Activated CD8-positive, alpha-beta memory T cell treated with anti-CD3 and anti-CD28 coated beads for 36 hours (primary cell): Measurements from ENCODE around the gene RNU4-1. TPM values are rescaled to one million over a fixed set of nuclear protein-coding genes. Genes with fewer than 3 reads are reported as not detected.

Source experiments
- CTCF ChIA-PET: fragments of 350-600 bp; sonication (Branson Sonifier 250); formaldehyde crosslinking; loops from one replicate; lab custom pipeline; 2021; ENCODE audit warnings: antibody characterized with exemption; lab: Charles Lee
- POLR2A ChIA-PET: fragments of 350-600 bp; sonication (Branson Sonifier 250); formaldehyde crosslinking; loops from one replicate; lab custom pipeline; 2021; ENCODE audit warnings: antibody characterized with exemption; lab: Charles Lee
- total RNA-seq, 2 experiments: library from RNA; stranded (reverse); gene quantifications; one replicate each; pipeline ENCODE4 v1.2.3, GENCODE V29; 2021

The RNU4-1 gene
- total RNA-seq, 2 experiments from 2014 or later = 620 to 702 TPM

GRCh38 chr12:120314220-120314619 lies 21.2 kb upstream of the RNU4-1 start:
- ChIA-PET POLR2A (no interaction called here), CTCF (interaction anchor here (0.6 to 1.1 kb wide), 5 partner anchors 9 to 133 kb away, joined by 3 to 5 read pairs (median 3); partner anchors contain the start of gene RNU4-1)

DNA sequence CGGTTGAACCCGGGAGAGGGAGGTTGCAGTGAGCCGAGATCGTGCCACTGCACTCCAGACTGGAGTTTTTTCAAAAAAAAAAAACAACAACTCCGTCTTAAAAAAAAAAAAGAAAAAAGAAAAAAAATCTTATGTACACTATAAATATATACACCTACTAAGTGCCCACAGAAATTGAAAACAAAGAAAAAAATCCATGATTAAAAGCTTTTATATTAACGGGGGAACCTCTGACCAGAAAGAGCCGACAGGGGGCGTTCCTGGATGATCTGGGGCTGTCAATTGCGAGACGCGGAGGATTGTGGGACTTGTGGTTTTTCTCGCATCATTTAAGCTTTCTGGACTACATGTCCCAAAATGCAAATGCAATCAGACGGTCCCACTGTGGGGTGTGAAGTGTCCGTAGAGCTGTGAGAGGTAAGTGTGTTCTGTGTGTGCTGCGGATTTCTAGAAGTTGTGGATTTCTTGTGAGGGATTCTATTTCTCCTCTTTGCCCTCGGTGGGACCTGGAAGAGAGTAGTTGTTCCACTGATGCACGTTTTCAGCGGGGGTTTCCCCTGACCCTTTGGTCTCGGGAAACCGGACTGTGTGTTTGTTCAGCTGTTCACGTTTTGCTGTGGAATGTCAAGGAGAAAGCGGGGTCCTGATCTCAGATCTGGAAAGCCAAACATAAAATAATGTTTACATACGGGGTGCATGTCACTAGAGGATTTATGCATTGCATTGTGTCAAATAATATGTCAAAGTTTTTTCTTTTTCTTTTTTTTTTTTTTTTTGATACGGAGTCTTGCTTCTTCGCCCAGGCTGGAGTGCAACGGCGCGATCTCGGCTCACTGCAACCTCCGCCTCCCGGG lies 9.2 kb upstream of the RNU4-1 start, which contains the start of gene SIRT4:
Gene SIRT4 (plus strand): TSS at position 360 of the 854 bp plus-strand sequence. CDS start 1,241 bp downstream, outside the sequence.
- ChIA-PET CTCF (interaction anchor here (0.6 to 2.3 kb wide), 10 partner anchors 10 to 1155 kb away, joined by 3 to 18 read pairs (median 4); partner anchors contain the start of genes RNU4-1 and RNU4-2), POLR2A (interaction anchor here (0.6 to 2.4 kb wide), 4 partner anchors 10 to 122 kb away, joined by 3 to 54 read pairs (median 5); partner anchors contain the start of genes RNU4-1, RNU4-2 and RPLP0)

- ChIA-PET CTCF (interaction anchor here (1.5 to 4.7 kb wide), 4 partner anchors 10 to 65 kb away, joined by 3 to 38 read pairs (median 14); partner anchors contain the start of gene SIRT4), POLR2A (interaction anchor here (0.6 to 4.8 kb wide), 14 partner anchors 10 to 285 kb away, joined by 3 to 192 read pairs (median 8); partner anchors contain the start of genes PXN, RPLP0, SIRT4 and SRSF9)
Observed at GRCh38 chr12:120292411-120292660, 701 bp downstream of the RNU4-1 start.

GRCh38 chr12:120290609-120291305 lies 2.3 kb downstream of the RNU4-1 start:
- ChIA-PET POLR2A (interaction anchor here (0.5 to 4.8 kb wide), 33 partner anchors 10 to 1288 kb away, joined by 3 to 192 read pairs (median 6); partner anchors contain the start of genes C12orf43, COQ5, PXN and RAB35), CTCF (interaction anchor here (0.6 to 4.7 kb wide), 9 partner anchors 11 to 162 kb away, joined by 3 to 38 read pairs (median 4); partner anchors contain the start of genes RPLP0 and SIRT4)

DNA sequence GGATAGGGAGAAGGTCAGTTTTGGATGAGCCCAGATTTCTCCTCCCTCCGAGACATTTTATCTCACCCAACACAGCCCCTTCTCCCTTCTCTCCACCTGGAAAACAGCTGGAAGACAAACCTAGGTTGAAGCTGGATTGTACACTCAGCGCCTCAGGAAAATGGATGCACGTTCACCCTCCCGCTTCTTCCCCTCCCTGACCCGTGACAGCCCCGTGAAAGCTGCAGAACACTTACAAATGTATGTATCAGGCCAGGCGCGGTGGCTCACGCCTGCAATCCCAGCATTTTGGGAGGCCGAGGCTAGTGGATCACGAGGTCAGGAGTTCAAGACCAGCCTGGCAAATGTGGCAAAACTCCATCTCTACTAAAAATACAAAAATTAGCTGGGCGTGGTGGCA lies 5.5 kb downstream of the RNU4-1 start:
- ChIA-PET CTCF (interaction anchor here (0.6 to 1.5 kb wide), 4 partner anchors 26 to 1098 kb away, joined by 3 to 8 read pairs (median 4); no protein-coding TSS in a partner anchor), POLR2A (interaction anchor here (1.3 kb wide), 1 partner anchor 86 kb away, joined by 4 read pairs; the partner anchor contains the start of gene RPLP0)

GRCh38 chr12:120286768-120287490 lies 6.1 kb downstream of the RNU4-1 start:
- ChIA-PET CTCF (interaction anchor here (1.0 to 1.5 kb wide), 3 partner anchors 25 to 215 kb away, joined by 3 to 8 read pairs (median 4); no protein-coding TSS in a partner anchor), POLR2A (interaction anchor here (1.3 kb wide), 1 partner anchor 86 kb away, joined by 4 read pairs; the partner anchor contains the start of gene RPLP0)

GRCh38 chr12:120284381-120284780 lies 8.7 kb downstream of the RNU4-1 start:
- ChIA-PET CTCF (interaction anchor here (3.3 kb wide), 1 partner anchor 56 kb away, joined by 11 read pairs; no protein-coding TSS in a partner anchor), POLR2A (no interaction called here)

DNA sequence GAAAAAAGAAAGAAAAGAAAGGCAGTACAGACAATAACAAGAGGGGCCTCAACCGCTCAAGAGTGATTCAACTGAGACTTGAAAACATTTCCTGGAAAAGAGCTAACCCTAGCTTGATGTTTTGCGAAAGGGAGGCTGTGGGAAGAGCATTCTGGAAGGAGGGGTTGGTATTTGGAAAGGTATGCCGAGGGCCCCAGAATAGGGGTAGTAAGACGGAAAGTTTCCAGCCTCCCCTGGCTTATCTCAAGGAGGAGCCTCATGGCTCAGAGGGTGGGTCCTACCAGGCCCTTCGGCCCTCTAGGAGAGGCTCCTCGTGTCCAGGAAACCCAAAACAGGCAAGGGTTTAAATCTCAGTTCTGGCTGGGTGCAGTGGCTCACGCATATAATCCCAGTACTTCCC lies 9.7 kb downstream of the RNU4-1 start:
- ChIA-PET POLR2A (interaction anchor here (0.7 kb wide), 2 partner anchors 65 to 72 kb away, joined by 3 to 6 read pairs; no protein-coding TSS in a partner anchor), CTCF (interaction anchor here (0.7 to 3.3 kb wide), 4 partner anchors 10 to 88 kb away, joined by 3 to 11 read pairs (median 4); partner anchors contain the start of gene PXN)

- ChIA-PET POLR2A (no interaction called here), CTCF (no interaction called here)
Observed at GRCh38 chr12:120278137-120279069, 14.6 kb downstream of the RNU4-1 start.

GRCh38 chr12:120276734-120277133 lies 16.3 kb downstream of the RNU4-1 start:
- ChIA-PET CTCF (interaction anchor here (1.7 kb wide), 1 partner anchor 48 kb away, joined by 8 read pairs; no protein-coding TSS in a partner anchor), POLR2A (no interaction called here)

DNA sequence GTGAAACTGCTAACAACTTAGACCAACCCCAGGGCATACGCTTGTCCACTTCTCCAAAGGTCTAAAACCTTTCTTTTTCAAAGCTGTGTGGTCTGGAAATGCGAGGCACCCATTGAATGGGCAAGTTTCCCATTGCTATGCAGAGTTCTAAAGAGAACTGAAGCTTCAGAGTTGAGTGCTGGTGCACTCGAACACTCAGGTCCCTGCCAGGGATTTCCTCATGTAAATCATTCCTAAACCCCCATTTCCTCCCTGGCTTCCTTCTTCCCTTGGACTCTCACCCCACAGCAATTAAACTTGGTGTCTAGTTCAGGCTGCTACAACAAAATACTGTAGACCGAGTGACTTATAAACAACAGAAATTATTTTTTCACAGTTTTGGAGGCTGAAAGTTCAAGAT lies 25.3 kb downstream of the RNU4-1 start:
- ChIA-PET CTCF (interaction anchor here (1.4 to 11.1 kb wide), 2 partner anchors 13 to 40 kb away, joined by 4 to 268 read pairs; no protein-coding TSS in a partner anchor), POLR2A (interaction anchor here (0.8 kb wide), 1 partner anchor 67 kb away, joined by 3 read pairs; the partner anchor contains the start of gene RPLP0)

- CTCF ChIA-PET = interaction anchor here (1.0 to 11.1 kb wide), 8 partner anchors 13 to 64 kb away, joined by 3 to 268 read pairs (median 11); partner anchors contain the start of genes RNU4-2 and RPLP0
- POLR2A ChIA-PET = interaction anchor here (2.4 to 5.6 kb wide), 3 partner anchors 26 to 65 kb away, joined by 13 to 71 read pairs (median 49); partner anchors contain the start of genes RNU4-1, RNU4-2 and RPLP0
Observed at GRCh38 chr12:120266180-120266870, 26.7 kb downstream of the RNU4-1 start.

DNA sequence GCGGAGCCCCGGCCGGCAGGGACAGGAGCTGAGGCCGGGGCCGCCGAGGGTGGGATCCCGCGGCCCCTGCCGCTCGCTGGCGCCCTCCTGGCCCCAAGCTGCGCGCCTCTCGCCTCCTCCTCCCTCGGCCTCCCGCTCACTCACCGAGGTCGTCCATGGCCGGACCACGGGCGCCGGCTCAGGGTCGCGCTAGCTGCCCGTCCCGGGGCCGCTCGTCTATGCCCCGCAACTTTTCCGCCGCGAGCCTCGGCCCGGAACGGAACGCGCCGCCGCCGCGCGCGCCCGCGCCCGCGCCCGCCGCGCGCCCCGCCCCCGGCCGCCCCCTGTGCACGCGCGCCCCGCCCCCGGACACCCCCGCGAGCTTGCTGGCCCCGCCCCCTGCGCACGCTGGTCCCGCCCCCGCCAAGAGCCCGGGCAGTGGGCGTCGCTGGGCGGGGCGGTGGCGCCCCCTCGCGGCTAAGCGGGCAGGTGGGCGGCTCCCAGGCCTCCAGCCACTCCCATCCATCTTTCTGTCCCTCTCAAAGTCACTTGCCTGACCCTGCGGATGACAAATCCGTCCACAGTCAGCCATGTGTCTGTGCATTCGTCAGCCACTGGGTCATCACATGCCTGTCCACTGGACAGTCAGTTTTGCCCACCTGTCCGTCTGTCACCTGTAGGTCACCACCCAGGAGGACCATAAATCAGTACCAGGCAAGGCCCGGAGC lies 27.4 kb downstream of the RNU4-1 start, which contains the start of gene PXN:
Gene PXN (minus strand): TSS at position 258 of the 707 bp plus-strand sequence. CDS start 101 bp downstream, at position 157.
- ChIA-PET CTCF (interaction anchor here (0.6 to 11.1 kb wide), 10 partner anchors 12 to 203 kb away, joined by 3 to 268 read pairs (median 9); partner anchors contain the start of gene RPLP0), POLR2A (interaction anchor here (0.6 to 5.6 kb wide), 5 partner anchors 26 to 191 kb away, joined by 3 to 71 read pairs (median 13); partner anchors contain the start of genes RNU4-1, RNU4-2 and RPLP0)

DNA sequence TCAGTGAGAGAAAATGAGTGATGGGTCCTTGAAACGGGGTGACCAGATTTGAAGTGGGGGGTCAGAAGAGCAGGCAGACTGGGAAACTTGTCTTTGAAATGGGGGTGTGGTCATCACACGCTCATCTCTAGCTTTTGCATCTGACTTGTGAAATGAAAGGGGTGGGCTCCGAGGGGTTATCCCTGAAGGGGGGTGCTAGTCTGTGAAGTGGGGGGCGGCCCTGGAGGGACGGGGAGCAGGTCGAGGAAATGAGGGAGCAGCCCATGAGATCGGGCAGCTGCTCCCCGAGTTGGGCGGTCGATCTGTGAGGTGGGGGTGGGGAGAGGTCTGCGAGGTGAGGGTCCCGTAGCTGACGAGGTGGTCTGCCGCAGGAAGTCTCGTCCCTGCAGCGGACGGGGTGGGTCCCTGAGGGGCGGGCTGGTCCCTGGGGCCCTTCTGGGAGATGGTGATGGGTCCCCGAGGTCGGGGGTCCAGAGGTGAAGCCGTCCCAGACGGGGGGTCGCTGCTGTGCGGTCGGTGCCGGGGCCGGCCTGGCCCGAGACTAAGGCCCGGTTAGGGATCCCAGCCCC lies 28.0 kb downstream of the RNU4-1 start:
- CTCF ChIA-PET = interaction anchor here (0.6 to 11.1 kb wide), 11 partner anchors 12 to 233 kb away, joined by 3 to 268 read pairs (median 8); partner anchors contain the start of genes RNU4-2 and RPLP0
- POLR2A ChIA-PET = interaction anchor here (0.6 to 5.6 kb wide), 6 partner anchors 16 to 192 kb away, joined by 3 to 71 read pairs (median 10); partner anchors contain the start of genes RNU4-1, RNU4-2 and RPLP0
